NCI-H748 (cell line): Measurements from ENCODE around the gene DEFB114.
"Not testable (repeated sequence)": the region's sequence is repeated elsewhere in the genome, so short reads cannot be mapped to it uniquely, and the experiment has no call there.

ENCODE experiments used
- DNase-seq: peaks from one replicate; lab custom pipeline; 2025; ENCODE audit not compliant: unreplicated experiment; lab: John Stamatoyannopoulos, UW

Gene DEFB114

GRCh38 chr6:49964064-49964463 is at the start of gene DEFB114:
Gene DEFB114 (minus strand): TSS chr6:49964164. CDS start chr6:49964105, 59 bp downstream.
- DNase-seq, result no peak

GRCh38 chr6:50007819-50008218 is 43.9 kb upstream of the DEFB114 start:
- DNase-seq, result no peak

- no peak for DNase-seq
These were observed 39.2 kb upstream of the DEFB114 start for GRCh38 chr6:50003139-50003538.

- DNase-seq, result no peak
These were observed 31.3 kb upstream of the DEFB114 start for GRCh38 chr6:49995278-49995677.

- DNase-seq, result no peak
These were observed 24.9 kb upstream of the DEFB114 start for GRCh38 chr6:49988900-49989299.

- DNase-seq, result no peak
These were observed 23.8 kb upstream of the DEFB114 start for GRCh38 chr6:49987749-49988148.

- no peak for DNase-seq
These were observed 22.6 kb upstream of the DEFB114 start for GRCh38 chr6:49986551-49986950.

- DNase-seq, result no peak
These were observed 18.1 kb upstream of the DEFB114 start for GRCh38 chr6:49982046-49982445.

- DNase-seq, result no peak
These were observed 16.9 kb upstream of the DEFB114 start for GRCh38 chr6:49980898-49981297.

GRCh38 chr6:49979584-49979983 is 15.6 kb upstream of the DEFB114 start:
- no peak for DNase-seq

- DNase-seq, result no peak
These were observed 14.6 kb upstream of the DEFB114 start for GRCh38 chr6:49978332-49979226.

GRCh38 chr6:49969605-49970004 is 5.6 kb upstream of the DEFB114 start, which contains the start of gene DEFB113:
Gene DEFB113 (minus strand): TSS chr6:49969625. CDS start chr6:49969625, 0 bp downstream.
- no peak for DNase-seq

- no peak for DNase-seq
These were observed 2.9 kb upstream of the DEFB114 start for GRCh38 chr6:49966823-49967222.

- DNase-seq, result no peak
These were observed 2.4 kb upstream of the DEFB114 start for GRCh38 chr6:49966334-49966733.

- DNase-seq, result no peak
These were observed 5.8 kb downstream of the DEFB114 start for GRCh38 chr6:49958180-49958579.

- no peak for DNase-seq
These were observed 8.1 kb downstream of the DEFB114 start for GRCh38 chr6:49955847-49956246.

GRCh38 chr6:49951926-49952325 is 12.0 kb downstream of the DEFB114 start:
- DNase-seq, result no peak

GRCh38 chr6:49950415-49950751 is 13.6 kb downstream of the DEFB114 start:
- no peak for DNase-seq

- no peak for DNase-seq
These were observed 14.9 kb downstream of the DEFB114 start for GRCh38 chr6:49949062-49949461.

- DNase-seq, result no peak
These were observed 17.1 kb downstream of the DEFB114 start for GRCh38 chr6:49946835-49947234.

- DNase-seq, result not testable (repeated sequence)
These were observed 19.9 kb downstream of the DEFB114 start for GRCh38 chr6:49944068-49944467.

- DNase-seq, result peak; percentile 76
These were observed 23.9 kb downstream of the DEFB114 start for GRCh38 chr6:49939993-49940498.

- DNase-seq, result no peak
These were observed 26.2 kb downstream of the DEFB114 start for GRCh38 chr6:49937811-49938210.
